HG02642 (cell line): ENCODE results near the gene FERMT1.
"Not testable (repeated sequence)": the region's sequence is repeated elsewhere in the genome, so short reads cannot be mapped to it uniquely, and the experiment has no call there.

Experiments
- ATAC-seq: cut with Tn5 transposase; IDR thresholded peaks from one replicate; pipeline ENCODE4 v1.9.1; 2021; ENCODE audit warnings: mild to moderate bottlenecking; ENCODE audit not compliant: unreplicated experiment, poor library complexity

Gene FERMT1

GRCh38 chr20:6044115-6044514 is 78.7 kb downstream of the FERMT1 start:
- no peak for ATAC-seq

- ATAC-seq: no peak
These were observed 81.0 kb downstream of the FERMT1 start for GRCh38 chr20:6041808-6042265.

DNA sequence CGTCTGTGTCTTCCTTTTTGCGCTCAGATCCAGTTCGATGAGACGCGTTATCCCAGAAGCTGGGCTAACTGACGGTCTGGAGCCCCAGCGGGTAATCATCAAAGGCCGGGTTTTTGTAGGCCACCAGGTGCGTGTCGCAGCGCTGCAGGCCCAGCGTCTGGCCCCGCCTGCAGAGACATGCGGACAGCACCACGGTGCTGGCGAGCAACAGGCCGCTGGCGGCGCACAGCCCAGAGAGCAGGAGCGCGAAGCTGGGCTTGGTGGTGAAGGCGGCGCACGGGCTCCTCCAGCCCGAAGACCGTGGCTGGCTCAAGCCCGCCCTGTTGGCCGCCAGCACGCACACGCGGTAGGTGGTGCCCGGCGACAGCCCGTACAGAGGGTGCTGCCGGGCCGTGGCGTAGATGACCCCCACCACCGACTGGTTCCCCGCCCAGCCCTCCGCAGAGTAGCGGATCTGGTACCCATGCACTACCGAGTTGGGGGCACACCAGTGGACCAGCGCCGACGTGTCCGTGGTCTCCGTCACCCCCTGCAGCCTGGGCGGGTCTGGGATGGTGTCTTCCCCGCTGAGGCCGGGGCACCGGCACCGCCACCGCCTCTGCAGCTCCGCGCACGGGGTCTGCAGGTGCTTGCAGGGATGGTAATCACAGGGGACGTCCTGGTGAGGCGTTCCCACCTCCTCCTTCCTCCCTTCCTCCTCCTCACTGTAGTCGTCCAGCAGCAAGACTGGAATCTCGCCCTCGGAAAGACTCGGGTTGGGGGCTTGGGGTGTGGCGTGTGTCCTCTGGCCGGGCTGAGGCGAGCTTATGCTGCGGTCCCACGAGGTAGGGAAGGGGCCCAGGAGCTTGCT is 81.6 kb downstream of the FERMT1 start:
- no peak for ATAC-seq

DNA sequence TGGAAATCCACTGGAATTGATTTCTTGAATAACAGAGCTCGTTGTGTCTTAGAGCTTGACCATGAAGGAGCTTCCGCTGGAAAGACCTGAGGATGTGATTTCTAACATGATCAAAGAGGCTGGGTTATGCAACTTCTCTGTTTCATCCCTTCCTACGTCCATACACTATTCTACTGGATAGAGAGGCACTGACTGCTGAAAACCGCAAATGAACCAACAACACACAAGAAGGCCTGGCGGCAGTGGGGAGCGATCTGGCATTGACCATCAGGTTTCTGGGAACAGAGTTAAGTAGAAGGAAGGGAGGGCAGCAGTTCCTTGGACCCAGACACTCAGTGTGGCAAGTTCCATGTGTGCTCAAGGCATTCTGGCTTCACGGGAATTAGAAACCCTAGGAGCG is 82.3 kb downstream of the FERMT1 start:
- ATAC-seq: no peak

GRCh38 chr20:6039766-6040165 is 83.1 kb downstream of the FERMT1 start:
- ATAC-seq: no peak

- ATAC-seq: no peak
These were observed 84.6 kb downstream of the FERMT1 start for GRCh38 chr20:6038256-6038655.

DNA sequence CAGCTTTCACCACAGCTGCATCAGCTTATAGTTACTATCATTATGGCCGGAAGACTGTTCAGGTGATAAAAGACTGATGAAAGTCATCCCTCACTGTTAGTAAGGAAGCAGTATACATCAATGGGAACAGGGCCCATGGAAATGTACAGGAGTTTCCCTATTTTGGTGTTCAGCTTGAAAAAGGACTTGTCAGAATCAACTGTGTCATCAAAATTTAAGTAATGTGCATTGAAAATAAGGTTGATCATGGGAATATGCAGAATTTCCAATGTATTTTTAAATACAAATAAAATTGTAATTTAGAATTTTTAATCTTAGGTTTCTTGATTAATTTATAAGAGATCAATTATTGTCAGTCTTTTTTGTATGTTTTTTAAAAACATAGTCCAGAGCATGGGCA is 85.7 kb downstream of the FERMT1 start:
- no peak for ATAC-seq

DNA sequence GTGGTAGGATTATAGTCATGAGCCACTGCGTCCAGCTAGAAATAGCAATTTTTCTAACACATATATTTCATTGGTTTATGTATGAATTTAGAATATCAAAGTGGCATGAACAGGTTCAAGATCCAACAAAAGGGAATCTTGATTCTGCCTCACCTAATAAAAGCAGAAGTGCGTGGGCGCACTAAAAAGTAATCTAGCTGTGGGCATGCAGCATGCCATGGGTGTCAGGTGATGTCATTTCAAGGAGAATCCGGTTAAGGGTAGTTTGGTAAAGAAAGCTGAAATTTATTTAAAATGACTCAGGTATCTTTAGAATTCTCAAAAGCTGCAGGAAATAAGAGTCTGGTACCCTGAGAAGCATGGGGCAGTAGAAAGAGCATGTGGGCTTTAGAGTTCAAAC is 86.6 kb downstream of the FERMT1 start:
- no peak for ATAC-seq

DNA sequence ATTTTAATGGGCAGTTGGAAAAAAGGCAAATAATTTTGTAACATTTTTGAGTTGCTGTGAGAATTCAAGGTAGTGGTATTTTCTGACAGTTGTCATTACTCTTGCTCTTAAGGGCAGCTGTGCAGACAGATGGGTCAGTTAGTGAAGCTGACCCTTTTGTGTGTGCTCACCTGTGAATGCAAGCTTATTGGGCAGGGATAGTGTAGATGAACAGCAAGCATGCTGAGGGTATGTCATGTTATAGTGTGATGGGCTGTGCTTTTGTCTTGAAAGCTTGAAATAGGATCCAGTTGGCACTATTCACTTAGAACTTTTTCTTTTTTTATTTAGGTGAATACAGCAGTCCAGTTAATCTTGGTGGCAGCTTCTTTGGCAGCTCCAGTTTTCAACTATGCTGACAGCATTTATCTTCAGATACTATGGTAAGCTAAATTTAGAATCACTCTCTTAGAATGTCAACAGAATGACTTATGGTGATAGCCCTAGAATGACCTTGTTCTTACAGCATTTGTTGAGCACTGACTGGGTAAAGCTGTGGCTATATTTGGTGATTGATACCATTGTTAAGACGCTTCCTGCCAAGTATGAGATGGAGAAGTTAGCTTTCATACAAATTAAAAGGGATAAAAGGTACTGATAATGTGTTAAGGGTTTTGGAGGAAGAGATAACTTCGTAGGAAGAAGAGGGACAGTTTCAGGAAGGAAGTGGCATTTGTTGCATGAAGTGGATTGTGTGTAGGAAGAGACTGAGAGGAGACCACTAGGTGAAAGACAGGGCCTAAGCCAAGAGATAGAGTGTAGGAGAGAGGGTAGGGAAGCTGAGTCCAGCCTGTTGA is 88.5 kb downstream of the FERMT1 start:
- no peak for ATAC-seq

DNA sequence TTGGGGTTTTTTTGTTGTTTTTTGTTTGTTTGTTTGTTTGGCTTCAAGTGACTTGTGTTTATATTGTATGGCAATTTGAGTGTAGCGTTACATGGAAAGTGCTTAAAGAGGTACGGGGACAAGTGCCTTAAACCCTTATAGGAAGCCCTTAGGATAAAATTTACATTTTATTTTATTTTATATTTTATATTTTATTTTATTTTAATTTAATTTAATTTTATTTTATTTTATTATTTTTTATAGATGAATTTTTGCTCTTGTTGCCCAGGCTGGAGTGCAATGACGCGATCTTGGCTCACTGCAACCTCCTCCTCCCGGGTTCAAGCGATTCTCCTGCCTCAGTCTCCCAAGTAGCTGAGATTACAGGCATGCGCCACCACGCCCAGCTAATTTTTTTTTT is 89.9 kb downstream of the FERMT1 start:
- ATAC-seq: not testable (repeated sequence)

- no peak for ATAC-seq
These were observed 92.3 kb downstream of the FERMT1 start for GRCh38 chr20:6030453-6031080.

DNA sequence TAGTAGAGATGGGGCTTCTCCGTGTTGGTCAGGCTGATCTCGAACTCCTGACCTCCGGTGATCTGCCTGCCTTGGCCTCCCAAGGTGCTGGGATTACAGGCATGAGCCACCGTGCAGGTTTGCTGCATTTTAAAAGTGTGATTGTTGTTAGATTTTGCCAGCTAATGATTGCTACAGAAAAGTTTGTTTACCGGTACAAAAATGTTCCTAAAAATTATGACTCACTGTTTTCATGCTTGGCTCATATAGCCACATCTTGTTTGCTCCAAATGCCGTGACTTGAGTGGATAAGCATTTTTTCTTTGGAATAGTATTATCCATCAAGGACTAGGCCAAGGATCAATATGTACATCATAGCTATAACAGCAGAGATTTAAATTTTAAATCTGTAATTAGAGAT is 93.3 kb downstream of the FERMT1 start:
- ATAC-seq: no peak

DNA sequence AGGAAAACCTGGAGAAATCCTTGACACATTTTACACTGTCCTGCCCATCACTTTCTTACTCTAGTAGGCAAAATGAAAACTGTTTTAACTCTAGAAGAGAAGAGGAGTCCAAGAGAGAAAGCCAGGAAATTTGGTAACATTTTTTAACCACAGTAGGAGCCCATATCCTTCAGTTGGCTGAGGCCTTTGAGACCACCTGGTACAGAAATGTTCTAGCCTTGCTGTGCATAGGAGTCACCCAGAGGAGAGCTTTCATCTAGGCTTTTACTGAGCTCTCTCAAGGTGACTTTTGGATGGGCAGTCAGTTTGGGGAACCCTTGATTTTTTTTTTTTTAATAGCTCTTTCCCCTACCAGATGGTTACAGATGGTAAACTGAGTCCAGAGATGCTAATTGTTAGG is 94.0 kb downstream of the FERMT1 start:
- no peak for ATAC-seq

- no peak for ATAC-seq
These were observed 96.8 kb downstream of the FERMT1 start for GRCh38 chr20:6026051-6026450.
